GM18861 (cell line): ENCODE measurements around the gene LRRC8C.
"Not testable (repeated sequence)": the region's sequence is repeated elsewhere in the genome, so short reads cannot be mapped to it uniquely, and the experiment has no call there.

Experiments used
- ATAC-seq: cut with Tn5 transposase; IDR thresholded peaks from one replicate; pipeline ENCODE4 v1.9.1; 2021; ENCODE audit not compliant: unreplicated experiment

Gene LRRC8C

DNA sequence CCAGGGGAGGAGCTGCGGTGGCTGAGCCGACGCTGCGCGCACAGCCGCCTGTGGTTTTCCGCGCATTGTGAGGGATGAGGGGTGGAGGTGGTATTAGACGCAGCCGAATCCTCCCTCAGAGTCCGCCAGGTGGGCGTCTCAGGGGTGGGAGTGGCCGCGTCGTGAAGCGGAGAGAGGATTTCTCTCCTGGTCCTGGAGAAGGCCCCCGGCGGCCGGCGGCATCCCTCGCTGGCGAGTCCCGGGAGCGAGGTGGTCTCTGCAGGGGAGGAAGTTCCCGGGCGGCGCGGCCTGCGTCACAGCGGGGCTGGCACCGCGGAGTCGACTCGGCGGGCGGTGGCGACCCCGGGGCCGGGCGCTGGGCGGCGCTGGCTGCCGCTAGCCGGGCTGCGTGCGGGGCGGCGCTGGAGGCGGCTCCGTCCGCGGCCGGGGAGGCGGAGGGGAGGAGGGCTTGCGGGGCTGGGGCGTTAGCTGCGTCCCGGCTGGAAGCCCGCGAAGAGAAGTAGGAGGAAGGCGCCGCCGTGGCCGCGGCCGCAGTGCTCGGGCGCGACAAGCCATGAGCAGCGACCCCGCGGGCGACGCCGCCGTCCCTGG lies at the start of gene LRRC8C:
Gene LRRC8C, plus strand, starts transcription at position 464 of the 591 bp plus-strand sequence. CDS start 53,354 bp downstream, outside the sequence.
- peak; percentile 83 for ATAC-seq

DNA sequence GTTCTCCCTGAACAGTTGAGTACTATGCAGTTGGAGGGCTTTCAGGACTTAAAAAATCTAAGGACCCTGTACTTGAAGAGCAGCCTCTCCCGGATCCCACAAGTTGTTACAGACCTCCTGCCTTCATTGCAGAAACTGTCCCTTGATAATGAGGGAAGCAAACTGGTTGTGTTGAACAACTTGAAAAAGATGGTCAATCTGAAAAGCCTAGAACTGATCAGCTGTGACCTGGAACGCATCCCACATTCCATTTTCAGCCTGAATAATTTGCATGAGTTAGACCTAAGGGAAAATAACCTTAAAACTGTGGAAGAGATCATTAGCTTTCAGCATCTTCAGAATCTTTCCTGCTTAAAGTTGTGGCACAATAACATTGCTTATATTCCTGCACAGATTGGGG lies 48.7 kb upstream of the LRRC8C start:
- no peak for ATAC-seq

- no peak for ATAC-seq
Observed at GRCh38 chr1:89584781-89585180, 48.1 kb upstream of the LRRC8C start.

- ATAC-seq, result no peak
Observed at GRCh38 chr1:89587729-89588161, 45.2 kb upstream of the LRRC8C start.

DNA sequence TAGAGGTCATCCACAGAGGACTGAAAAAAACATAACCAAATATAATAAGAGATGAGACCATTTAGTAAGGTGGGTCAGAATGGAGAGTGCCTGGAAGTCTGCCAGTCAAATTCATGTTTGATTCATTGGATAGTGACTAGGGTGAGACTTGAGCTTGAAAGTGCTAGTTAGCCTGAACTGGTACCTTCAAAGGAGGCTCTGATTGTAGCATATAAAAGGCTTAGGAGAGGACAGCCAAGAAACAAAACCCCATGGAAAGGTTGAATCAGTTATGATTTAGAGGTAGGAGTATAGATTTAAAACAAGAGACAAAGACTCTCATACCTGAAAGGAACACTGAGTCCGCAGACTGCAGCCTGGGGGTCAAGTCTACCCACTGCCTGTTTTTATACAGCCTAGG lies 44.4 kb upstream of the LRRC8C start:
- ATAC-seq, result no peak

DNA sequence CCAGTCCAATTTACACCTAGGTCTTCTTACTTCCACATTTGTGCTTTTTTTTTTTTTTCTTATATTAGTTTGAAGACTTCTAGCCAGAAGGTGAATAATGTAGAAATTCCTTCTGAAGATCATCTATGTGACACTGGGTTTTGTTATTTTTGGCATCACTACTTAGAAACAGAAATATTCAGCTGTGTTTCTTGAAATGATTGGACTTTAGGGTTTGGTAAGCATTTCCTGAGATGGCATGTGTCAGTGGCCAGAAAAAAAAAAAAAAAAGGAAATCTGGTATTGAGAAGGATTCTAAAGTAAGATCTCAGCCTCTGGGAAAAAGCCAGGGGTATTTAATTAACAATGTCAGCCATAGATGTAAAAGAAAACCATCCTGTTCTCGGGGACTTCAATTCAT lies 43.4 kb upstream of the LRRC8C start:
- ATAC-seq, result no peak

GRCh38 chr1:89590341-89591080 lies 42.4 kb upstream of the LRRC8C start:
- no peak for ATAC-seq

GRCh38 chr1:89592861-89593302 lies 40.0 kb upstream of the LRRC8C start:
- not testable (repeated sequence) for ATAC-seq

DNA sequence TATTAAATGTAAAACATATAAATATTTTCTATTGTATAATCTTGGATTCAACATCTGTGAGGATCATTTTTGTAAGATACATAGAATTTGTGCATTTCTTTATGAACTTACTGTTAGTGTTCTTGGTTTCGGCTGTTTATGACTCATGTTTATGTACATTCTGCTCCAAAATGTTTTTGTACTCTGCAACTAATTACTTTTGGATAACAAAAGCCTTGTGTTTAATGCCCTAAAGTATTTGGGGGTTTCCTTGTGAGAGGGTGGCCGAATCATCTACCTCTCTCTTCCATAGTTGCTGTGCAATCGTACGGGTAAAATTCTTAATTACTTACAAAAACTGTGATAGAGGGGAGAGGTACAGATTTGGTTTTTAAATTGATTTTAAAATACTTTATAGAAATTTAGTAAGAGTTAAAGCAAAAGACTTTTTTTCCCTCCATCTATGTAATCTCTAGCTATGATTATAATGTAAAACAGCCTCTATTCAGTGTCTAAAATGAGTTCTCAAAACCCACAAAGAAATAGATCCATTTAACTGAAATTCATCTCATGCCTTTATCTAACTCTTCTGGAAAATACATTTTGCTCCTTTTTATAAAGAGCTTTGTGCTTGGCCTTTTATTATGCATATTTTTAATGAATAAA lies 38.7 kb upstream of the LRRC8C start:
- no peak for ATAC-seq

DNA sequence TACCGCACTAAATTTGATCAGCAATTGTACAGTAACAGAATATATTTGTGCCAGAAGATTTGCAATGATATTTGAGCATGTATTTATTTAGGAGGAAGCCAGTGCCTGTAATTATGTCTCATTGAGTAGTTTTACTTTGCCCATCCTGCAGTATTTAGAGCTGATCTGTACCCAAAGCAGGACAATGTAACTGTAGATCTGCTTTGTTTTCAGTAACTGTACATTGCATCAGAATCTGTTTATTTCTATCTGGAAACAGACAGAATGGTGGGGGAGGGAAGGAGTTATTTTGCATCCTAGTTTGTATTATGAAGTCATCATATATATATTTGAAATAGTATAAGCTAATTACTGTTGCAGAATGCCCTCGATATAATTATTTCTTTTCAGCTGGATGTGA lies 36.2 kb upstream of the LRRC8C start:
- ATAC-seq, result no peak

DNA sequence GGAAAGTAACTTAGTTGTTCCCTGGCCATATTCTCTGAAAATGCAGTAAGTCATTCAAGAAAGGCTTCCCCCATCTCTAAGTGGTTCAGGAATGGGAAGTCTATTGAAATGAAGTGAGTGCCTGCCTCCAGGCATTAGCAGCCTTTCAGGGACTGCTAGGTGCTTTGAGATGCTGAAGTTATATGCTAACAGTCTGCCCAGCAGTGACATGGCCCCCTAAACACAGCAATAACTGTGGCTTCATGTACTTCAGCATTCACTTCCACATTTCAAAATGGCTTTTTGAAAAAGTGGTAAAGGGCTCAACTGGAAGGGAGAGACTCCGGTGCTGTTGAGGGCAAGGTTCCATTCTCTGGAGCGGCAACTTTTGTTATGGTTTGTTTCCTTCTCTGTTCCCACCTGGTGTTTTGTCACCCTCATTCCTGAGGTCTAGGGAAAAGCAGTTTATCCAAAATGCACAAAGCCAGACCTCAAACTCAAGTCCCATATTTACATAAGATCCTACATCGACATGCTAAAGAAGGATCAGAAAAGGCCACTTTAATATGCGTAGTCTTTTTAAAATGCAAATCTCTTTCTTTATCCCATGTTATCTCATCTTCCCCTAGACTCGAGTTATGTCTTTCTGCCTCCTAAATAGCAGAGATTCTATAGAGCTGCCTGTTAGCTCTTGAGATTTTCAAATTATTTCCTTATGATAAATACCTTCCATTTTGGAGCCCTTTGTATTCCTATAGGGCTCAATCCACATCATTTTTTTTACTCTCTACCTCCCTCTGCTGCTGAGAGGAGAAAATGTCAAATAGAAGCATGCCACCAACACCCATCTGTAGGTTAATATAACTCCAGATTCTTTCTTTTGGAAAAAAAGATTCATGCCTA lies 34.2 kb upstream of the LRRC8C start:
- no peak for ATAC-seq

- ATAC-seq, result no peak
Observed at GRCh38 chr1:89599332-89599630, 33.6 kb upstream of the LRRC8C start.

DNA sequence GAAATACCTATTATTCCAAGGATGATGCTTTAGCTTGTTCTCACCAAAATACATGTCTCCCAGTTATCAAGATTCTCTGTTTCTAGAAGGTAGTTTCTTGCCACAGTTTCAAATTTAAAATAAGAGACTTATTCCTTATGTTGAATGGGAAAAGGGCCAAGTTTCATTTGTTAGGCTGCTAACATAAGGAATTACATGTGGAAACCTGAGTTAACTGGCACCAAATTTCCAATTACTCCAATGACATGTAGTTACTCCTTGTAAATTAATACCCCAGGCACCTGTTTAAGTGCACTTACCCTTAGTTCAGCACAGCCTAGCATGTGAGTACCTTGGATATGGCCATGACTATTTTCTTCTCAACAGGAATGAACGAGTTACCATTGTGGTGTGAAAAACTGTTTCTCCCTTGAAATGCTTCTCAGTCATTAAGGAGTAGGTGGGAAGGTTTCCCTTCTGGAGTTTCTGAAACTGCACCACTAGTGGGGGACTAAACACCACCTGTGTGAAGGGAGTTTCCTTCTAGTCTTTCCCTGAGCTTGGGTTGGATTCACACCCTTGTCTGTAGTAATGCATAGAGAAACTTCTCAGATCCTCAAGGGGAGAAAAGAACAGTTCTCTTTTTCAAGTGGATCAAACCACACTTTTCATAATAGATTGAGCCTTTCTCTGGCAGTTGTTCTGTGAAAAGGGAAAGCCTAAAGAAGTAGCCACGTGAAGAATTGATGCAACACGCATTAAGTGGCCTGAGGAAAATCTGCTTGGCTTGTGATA lies 32.3 kb upstream of the LRRC8C start:
- ATAC-seq, result no peak

- ATAC-seq, result no peak
Observed at GRCh38 chr1:89602871-89603404, 30.0 kb upstream of the LRRC8C start.

DNA sequence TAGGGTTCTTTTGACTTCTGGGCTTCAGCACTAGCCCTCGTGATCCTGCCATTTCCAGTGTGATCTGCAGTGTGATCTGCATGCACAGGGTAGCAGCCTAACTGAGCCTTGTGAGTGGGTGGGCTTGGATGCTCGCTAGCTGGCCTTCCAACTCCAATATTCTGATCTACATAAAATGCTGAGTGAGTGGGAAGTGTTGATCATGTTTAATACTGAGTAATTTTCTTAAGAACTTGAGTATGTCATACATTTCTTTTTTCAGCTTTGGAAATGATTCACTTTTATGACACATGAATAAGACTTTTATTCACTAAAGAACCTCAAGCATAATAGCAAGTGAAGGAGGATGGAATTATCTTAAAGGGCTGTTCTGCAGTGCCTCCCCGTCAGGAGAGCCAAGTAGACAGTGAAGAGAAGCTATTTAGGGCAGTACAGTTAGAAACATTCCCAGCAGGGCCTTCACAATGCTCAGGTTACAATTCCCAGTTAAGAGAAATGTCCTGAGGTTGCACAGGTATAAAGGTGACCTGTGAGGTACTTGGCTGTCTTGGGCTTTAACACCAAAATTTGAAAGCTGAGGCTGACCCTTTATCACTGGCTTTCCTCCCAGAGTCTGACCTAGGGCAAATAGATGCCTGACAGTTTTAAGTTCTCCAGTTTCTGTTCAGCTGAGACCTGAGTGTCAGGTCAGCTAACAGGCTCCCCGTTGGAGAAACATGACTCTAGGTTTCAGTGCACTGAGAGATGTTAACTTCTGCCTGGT lies 29.1 kb upstream of the LRRC8C start:
- ATAC-seq, result no peak

DNA sequence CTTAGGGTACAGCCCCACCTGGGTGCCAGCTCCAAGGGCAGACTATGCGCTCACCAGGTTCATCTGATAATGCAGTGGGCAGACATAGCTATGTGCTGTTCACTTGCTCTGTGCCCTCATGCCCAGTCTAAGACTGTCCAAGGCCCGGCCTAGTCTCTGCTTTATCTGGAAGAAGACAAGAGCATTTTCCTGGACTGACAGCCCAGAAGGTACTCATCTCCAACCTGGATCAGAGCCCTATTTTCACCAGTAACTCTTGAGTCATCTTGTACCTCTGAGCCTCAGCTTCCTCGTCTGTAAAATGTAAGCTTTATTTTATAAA lies 28.5 kb upstream of the LRRC8C start:
- no peak for ATAC-seq

DNA sequence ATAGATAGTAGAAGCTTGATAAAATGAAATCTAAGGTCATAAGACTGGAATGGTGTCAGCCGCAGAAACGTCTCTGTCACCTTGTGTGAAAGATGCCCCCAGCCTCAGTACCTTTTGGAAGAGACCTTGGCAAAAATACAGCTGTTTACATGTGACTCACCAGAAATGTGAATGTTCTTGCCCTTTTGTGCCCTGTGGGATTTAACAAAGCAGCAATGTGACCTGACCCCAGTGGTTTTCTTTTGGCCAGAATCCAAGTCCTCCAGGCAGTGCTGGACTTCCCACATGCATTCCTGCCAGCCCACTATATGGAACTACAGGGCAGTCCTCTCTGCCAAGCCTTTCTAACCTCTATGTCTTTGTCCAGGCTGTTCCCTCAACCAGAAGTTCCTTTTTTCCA lies 27.2 kb upstream of the LRRC8C start:
- ATAC-seq, result no peak

DNA sequence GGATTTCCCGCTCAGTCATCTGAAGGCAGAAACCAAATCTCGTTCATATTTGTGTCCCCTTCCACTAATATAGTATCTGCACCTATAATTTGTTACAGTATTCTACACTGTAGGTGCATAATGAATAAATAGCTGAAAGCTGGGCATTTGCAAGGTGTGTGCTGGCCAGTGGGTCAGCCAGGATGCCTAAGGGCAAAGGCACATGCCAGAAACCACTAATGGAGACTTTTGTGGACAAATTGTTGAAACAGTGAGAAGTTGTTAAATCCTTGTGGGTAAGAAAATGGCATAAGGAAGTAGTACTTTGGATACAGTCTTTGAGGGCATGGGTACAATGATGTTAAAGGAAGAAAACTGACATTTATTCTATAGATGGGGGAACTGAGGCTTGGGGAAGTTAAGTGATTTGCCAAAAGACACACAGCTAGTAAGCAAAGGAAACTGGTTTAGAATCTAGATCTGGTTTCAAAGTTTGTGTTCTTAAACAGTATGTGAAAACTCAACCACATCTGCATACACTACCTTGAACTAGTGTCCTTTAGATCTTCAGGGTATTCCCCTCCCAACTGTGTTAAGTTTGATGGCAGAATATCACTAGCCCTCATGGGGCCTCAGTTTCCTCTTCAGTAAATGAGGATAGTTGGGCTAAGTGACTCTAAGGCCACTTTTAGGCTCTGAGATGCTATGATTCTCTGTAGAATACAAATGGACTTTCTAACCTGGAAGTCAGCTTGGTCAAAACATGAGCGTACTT lies 26.5 kb upstream of the LRRC8C start:
- ATAC-seq, result no peak

DNA sequence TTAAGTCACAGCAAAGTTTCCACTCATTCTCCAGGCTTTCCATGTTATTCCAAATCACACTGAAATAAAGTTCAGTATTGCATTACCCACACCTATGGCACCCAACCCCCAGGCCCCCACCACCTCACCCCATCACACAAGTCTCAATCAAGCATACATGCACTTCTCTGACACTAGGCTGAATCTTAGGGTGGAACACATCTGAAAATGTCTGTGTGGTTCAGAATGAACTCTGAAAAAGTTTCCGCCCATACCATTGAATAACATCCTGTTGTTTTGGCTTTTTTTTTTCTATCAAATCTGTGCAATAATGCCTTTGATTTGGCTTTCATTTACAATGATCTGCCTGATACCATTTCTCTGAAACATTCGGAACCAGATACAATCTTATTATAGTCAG lies 25.8 kb upstream of the LRRC8C start:
- ATAC-seq, result no peak
